SU-DHL-6 (cell line): Measurements from ENCODE around the gene IL17RD.

Experiments used
- H2AFZ ChIP-seq: fragments of 200-600 bp; sonication (generic); 2 replicates; pipeline ENCODE4 v1.6.1; 2014; ENCODE audit warnings: low read depth, mild to moderate bottlenecking, moderate library complexity, mixed read lengths, antibody characterized with exemption, low read length; ENCODE audit not compliant: severe bottlenecking
- H3F3A ChIP-seq: fragments of 200-600 bp; shearing (Covaris generic); 2 replicates; pipeline ENCODE4 v1.6.0; 2016; ENCODE audit warnings: antibody characterized with exemption, mild to moderate bottlenecking; ENCODE audit not compliant: insufficient read depth
- H3K27ac ChIP-seq: fragments of 200-600 bp; sonication (generic); 2 replicates; pipeline ENCODE4 v1.5.1; 2016; ENCODE audit warnings: low read depth, mild to moderate bottlenecking, low read length, moderate library complexity, mixed read lengths
- H3K27me3 ChIP-seq: fragments of 200-600 bp; sonication (generic), shearing (Covaris generic); 2 replicates; pipeline ENCODE4 v1.6.0; 2014; ENCODE audit warnings: mild to moderate bottlenecking, low read length
- H3K36me3 ChIP-seq: fragments of 200-600 bp; sonication (generic); 2 replicates; pipeline ENCODE4 v1.6.1; 2014; ENCODE audit warnings: mild to moderate bottlenecking, low read length, mixed read lengths
- H3K4me2 ChIP-seq: fragments of 300-600, 200-600 bp; shearing (Covaris generic), sonication (generic); 2 replicates; pipeline ENCODE4 v1.6.0; 2014; ENCODE audit warnings: low read length, low read depth, mild to moderate bottlenecking; ENCODE audit not compliant: poor library complexity, severe bottlenecking
- H3K4me3 ChIP-seq: fragments of 200-600 bp; sonication (generic); 2 replicates; pipeline ENCODE4 v1.5.1; 2014; ENCODE audit warnings: antibody characterized with exemption, low read length, mild to moderate bottlenecking, mixed read lengths; ENCODE audit not compliant: insufficient read depth, poor library complexity, severe bottlenecking
- H3K79me2 ChIP-seq: fragments of 200-600 bp; sonication (generic); 2 replicates; pipeline ENCODE4 v1.6.1; 2014; ENCODE audit warnings: mild to moderate bottlenecking, low read length, moderate library complexity; ENCODE audit not compliant: insufficient read depth
- H3K9ac ChIP-seq: fragments of 200-600 bp; sonication (generic); 2 replicates; pipeline ENCODE4 v1.7.0; 2014; ENCODE audit warnings: mild to moderate bottlenecking, low read length
- H3K9me2 ChIP-seq: fragments of 200-600 bp; sonication (generic); replicated peaks from 2 replicates; pipeline ENCODE4 v1.6.1; 2014; ENCODE audit warnings: low read length; ENCODE audit not compliant: insufficient read depth
- H3K9me3 ChIP-seq: fragments of 200-600 bp; sonication (generic); 2 replicates; pipeline ENCODE4 v1.6.1; 2014; ENCODE audit warnings: low read length, mixed read lengths; ENCODE audit not compliant: insufficient read depth
- H4K20me1 ChIP-seq: fragments of 200-600 bp; sonication (generic); 2 replicates; pipeline ENCODE4 v1.6.1; 2014; ENCODE audit warnings: low read depth, mild to moderate bottlenecking, antibody characterized with exemption, low read length, moderate library complexity, mixed read lengths
- EZH2phosphoT487 ChIP-seq: fragments of 200-600 bp; sonication (generic), shearing (Covaris generic); conservative IDR thresholded peaks from 2 replicates; pipeline ENCODE4 v1.6.1; 2018; ENCODE audit warnings: mild to moderate bottlenecking, antibody characterized with exemption, low read length, moderate library complexity, mixed read lengths
- TF ChIP-seq, protein P1 (sequence below): fragments of 200-600 bp; sonication (generic); IDR thresholded peaks from one replicate; pipeline ENCODE4 v1.5.1; 2017; ENCODE audit warnings: antibody characterized with exemption, mild to moderate bottlenecking, low read length, moderate library complexity; ENCODE audit not compliant: insufficient read depth, poor library complexity, severe bottlenecking

Gene IL17RD

DNA sequence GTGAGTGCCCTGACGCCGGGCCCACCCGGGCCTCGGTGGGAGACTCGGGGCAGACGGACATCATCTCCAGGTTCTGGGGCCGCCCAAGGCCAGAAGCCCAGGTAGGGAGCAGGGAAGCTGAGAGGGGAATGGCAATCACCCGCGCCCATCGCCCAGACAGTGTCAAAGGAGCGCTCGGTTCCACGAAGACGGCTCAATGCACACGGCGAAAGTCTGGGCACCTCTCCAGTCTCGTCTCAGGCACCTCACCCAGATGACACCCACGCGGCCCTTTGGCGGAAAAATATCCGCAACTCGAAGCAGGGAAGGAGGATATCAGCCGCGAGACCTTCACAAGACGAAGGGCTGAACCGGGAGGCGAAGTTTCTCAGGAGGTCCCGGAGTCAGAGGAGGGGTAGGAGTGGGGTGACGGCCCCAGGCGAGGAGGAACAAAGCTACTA lies 916 bp downstream of the IL17RD start:
- H3K9ac ChIP-seq: no peak overlapping the region
- H3K27ac ChIP-seq: no peak overlapping the region
- no peaks in the 10 kb centered on the region for H4K20me1 ChIP-seq
- H3K79me2 ChIP-seq: no peaks in the 10 kb centered on the region
- H3K9me3 ChIP-seq: no peaks in the 10 kb centered on the region
- H2AFZ ChIP-seq: no peak overlapping the region
- TF ChIP-seq, protein P1, sequence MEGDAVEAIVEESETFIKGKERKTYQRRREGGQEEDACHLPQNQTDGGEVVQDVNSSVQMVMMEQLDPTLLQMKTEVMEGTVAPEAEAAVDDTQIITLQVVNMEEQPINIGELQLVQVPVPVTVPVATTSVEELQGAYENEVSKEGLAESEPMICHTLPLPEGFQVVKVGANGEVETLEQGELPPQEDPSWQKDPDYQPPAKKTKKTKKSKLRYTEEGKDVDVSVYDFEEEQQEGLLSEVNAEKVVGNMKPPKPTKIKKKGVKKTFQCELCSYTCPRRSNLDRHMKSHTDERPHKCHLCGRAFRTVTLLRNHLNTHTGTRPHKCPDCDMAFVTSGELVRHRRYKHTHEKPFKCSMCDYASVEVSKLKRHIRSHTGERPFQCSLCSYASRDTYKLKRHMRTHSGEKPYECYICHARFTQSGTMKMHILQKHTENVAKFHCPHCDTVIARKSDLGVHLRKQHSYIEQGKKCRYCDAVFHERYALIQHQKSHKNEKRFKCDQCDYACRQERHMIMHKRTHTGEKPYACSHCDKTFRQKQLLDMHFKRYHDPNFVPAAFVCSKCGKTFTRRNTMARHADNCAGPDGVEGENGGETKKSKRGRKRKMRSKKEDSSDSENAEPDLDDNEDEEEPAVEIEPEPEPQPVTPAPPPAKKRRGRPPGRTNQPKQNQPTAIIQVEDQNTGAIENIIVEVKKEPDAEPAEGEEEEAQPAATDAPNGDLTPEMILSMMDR: no peak
- no peak for TF ChIP-seq EZH2phosphoT487
- H3K27me3 ChIP-seq: no peaks in the 10 kb centered on the region; the same call in 1 of the 2 replicates
- no peaks in the 10 kb centered on the region for H3F3A ChIP-seq
- H3K36me3 ChIP-seq: no peaks in the 10 kb centered on the region
- no peaks in the 10 kb centered on the region for H3K9me2 ChIP-seq
- H3K4me2 ChIP-seq: peak overlapping the region; percentile 43
- no peak overlapping the region for H3K4me3 ChIP-seq

DNA sequence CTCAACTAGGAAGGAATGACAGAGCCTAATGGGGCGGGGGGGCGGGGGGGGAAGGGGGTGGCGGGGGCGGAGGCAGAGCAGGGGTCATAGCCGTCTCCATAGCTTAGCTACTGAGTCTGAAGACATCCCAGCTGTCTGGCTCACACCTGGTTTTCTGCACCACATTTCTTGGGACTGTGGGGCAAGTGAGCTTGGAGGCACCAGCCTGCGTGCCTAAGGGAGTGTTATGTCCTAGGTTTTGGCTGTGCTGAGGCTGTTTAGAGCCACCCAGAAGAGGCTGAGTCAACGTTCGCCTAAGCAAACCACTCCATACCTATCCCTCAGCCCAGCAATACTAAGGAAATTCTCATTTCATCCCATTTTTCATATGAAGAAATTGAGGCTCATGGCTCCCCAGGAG lies 1.4 kb downstream of the IL17RD start:
- Histone ChIP-seq H3K9ac (no peak overlapping the region), H3K36me3 (no peaks in the 10 kb centered on the region), H2AFZ (no peak overlapping the region), H3K27ac (no peak overlapping the region), H3K9me2 (no peaks in the 10 kb centered on the region), H3K27me3 (no peaks in the 10 kb centered on the region; the same call in 1 of the 2 replicates), H3K4me3 (no peak overlapping the region), H3K79me2 (no peaks in the 10 kb centered on the region), H3K4me2 (no peak overlapping the region), H4K20me1 (no peaks in the 10 kb centered on the region), H3F3A (no peaks in the 10 kb centered on the region), H3K9me3 (no peaks in the 10 kb centered on the region)
- TF ChIP-seq EZH2phosphoT487: no peak
- TF ChIP-seq, protein P1: no peak

DNA sequence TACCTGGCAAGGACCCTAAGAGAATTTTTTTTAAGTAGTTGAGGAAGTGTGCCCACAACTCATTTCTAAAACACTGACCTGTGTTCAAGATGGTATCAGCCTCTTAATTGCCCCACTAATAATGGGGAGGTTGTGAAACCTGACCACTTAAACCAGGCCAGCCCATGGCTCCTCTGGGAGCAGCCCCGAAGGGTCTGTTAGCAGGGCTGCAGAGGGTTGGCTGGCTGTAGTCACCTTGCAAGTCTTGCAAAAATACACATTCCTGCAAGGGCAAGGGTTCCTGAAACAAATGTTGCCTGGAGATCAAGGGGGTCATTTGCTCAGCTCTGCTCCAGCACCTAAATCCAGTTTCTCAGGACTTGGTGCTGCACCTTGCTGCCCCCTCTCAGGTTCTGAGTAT lies 3.2 kb downstream of the IL17RD start:
- H3K9me3 ChIP-seq: no peaks in the 10 kb centered on the region
- H3K36me3 ChIP-seq: no peaks in the 10 kb centered on the region
- no peaks in the 10 kb centered on the region for H3K79me2 ChIP-seq
- H4K20me1 ChIP-seq: no peaks in the 10 kb centered on the region
- no peak overlapping the region for H2AFZ ChIP-seq
- no peak overlapping the region for H3K4me2 ChIP-seq
- no peak overlapping the region for H3K4me3 ChIP-seq
- no peaks in the 10 kb centered on the region for H3K27me3 ChIP-seq
- no peak overlapping the region for H3K9ac ChIP-seq
- H3K9me2 ChIP-seq: no peaks in the 10 kb centered on the region
- H3F3A ChIP-seq: no peaks in the 10 kb centered on the region
- no peak overlapping the region for H3K27ac ChIP-seq
- TF ChIP-seq, protein P1: no peak
- no peak for TF ChIP-seq EZH2phosphoT487
